ENCODE results near the gene KAT5.
"Not testable (repeated sequence)": the region's sequence is repeated elsewhere in the genome, so short reads cannot be mapped to it uniquely, and the experiment has no call there.

Gene KAT5

DNA sequence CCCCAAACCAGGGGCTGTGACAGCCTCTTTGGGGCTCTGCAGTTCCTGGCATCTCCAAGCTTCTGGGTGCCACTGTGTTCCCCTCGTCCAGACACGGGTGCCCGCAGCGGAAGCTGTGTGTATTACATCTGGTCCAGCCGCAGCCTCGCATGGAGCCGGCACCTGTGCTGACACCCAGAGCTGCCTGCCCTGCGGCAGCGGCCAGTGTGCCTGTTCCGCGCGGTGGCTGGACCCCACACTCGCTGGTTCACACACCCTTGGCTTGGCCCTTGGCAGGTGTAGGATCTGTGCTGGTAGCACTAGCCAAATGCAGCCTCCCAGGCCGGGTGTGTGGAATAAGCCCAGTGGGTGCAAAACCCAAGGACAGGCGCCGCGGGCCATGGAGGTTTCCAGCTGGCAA is 33.0 kb downstream of the KAT5 start:
- DNase-seq: no peak

DNA sequence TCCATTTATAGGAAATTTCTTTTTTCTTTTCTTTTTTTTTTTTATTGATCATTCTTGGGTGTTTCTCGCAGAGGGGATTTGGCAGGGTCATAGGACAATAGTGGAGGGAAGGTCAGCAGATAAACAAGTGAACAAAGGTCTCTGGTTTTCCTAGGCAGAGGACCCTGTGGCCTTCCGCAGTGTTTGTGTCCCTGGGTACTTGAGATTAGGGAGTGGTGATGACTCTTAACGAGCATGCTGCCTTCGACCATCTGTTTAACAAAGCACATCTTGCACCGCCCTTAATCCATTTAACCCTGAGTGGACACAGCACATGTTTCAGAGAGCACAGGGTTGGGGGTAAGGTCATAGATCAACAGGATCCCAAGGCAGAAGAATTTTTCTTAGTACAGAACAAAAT is 50.1 kb downstream of the KAT5 start:
- not testable (repeated sequence) for DNase-seq

DNA sequence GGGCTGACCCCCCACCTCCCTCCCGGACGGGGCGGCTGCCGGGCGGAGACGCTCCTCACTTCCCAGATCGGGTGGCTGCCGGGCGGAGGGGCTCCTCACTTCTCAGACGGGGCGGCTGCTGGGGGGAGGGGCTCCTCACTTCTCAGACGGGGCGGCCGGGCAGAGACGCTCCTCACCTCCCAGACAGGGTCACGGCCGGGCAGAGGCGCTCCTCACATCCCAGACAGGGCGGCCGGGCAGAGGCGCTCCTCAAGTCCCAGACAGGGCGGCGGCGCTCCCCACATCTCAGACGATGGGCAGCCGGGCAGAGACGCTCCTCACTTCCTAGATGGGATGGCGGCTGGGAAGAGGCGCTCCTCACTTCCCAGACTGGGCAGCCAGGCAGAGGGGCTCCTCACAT is 50.8 kb downstream of the KAT5 start:
- DNase-seq: not testable (repeated sequence)

DNA sequence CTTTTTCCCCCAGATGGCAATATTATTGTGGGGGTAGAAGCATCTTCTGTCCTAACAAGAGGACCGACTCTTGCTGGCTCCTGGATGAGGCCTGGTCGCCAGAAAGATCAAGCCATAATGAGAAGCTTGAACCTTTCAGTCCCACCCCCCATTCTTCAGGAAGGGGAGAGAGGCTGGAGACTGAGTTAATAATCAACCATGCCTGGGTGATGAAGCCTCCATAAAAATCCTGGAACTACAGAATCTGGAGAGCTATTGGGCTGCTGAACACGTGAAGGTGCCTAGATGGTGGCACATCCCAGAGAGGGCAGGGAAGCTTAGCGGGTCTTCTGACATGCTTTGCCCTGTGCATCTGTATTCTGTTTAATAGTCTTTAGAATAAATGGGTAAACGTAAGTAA is 52.4 kb downstream of the KAT5 start:
- no peak for DNase-seq

DNA sequence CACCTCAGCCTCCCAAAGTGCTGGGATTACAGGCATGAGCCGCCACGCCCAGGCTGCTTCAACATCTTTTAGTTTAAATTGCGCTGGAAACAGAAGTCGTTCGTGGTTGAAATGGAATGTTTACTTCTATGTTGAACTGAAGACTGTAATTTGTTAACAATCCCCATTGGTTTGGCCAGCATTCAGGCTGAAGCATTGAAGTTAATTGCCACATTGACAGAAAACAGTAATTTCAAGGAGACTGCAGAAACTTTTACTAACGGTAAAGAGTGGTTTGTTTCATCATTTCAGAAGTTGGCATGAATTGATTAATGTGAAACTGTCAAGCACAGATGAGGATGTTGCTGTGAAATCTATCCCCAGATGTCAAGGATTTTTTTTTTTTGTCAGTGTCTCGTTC is 54.5 kb downstream of the KAT5 start:
- no peak for DNase-seq

DNA sequence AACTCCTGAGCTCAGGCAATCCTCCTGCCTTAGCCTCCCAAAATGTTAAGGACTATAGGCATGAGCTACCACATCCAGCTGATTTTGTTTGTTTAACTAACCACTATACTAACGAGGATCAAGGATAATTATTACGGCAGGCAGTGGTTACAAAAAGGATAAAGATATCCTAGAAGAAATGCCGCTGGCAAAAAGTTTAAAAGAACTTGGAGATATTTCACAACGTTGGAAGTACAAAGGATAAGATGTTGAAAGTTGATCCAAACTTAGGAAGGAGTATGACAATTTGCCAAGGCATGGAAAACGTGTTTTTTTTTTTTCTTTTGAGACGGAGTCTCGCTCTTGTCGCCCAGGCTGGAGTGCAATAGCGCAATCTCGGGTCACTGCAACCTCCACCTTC is 55.4 kb downstream of the KAT5 start:
- DNase-seq: no peak

DNA sequence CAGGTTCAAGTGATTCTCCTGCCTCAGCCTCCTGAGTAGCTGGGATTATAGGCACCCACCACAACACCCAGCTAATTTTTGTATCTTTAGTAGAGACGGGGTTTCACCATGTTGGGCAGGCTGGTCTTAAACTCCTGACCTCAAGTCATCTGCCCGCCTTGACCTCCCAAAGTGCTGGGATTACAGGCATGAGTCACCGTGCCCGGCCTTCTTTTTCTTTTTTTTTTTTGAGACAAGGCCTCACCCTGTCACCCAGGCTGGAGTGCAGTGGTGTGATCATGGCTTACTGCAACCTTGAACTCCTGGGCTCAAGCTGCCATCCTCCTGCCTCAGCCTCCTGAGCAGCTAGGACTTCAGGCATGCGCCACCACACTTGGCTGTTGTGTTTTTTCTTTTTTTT is 55.8 kb downstream of the KAT5 start:
- DNase-seq: not testable (repeated sequence)
